ENCODE results near the gene SMIM22. TPM values are rescaled to one million over a fixed set of nuclear protein-coding genes. Genes with fewer than 3 reads are reported as not detected.

Gene SMIM22
- total and polyA plus RNA-seq, 2 of the 8 experiments (the other 6 are each of a cell fraction or from before 2014, with no cell fraction given), result not detected

DNA sequence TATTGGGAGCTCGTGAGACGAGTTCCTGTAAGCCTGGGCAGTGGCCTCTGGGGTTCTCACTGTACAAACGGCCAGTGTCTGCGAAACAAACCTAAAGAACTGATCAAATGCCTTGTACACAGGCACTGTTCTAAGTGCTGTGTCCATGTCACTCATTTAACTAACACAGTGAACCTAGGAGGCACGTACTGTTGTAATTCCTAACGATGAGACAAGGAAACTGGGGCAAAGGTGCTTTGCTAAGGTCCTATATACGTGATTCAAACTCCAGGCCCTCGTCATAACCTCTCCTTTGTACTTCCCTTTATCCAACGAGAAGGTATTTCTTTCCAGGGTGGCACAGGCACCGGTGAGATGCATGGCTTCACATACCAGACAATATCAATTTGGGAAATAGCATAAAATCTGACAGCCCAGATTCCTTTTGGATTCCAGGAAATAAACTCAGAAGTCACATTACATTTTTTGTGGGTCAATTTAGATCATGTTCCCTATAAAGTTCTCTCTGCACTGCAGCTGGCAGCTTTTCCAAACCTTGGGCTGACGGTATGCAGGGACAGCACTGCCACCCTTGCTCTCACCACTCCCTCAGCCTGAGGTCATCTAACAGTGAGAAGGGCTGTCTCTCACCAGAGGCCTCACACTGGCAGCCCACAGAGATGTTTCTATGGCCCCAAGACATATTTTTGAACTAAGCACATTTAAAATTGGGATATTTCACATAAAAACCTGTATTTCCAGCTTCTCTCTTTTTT is 33.6 kb downstream of the SMIM22 start:
- no peak overlapping the region for H2AK5ac ChIP-seq (ENCODE audit: low read depth, low read length)
- H3K23me2 ChIP-seq (ENCODE audit: low read depth, low read length), result no peaks in the 10 kb centered on the region
- H3K56ac ChIP-seq (replicated peaks; ENCODE audit: insufficient read length, low read depth, low read length), result no peak overlapping the region
- no peak overlapping the region for H2BK120ac ChIP-seq (replicated peaks; ENCODE audit: low read depth, low read length)
- H3K4me2 ChIP-seq (ENCODE audit: insufficient read depth in 1 of 2, low read depth in 2 of 2, low read length in 2 of 2), result no peak overlapping the region
- WGBS, 2 experiments (ENCODE audit: extremely low coverage in 1 of 2, insufficient coverage in 1 of 2, insufficient read length in 1 of 2, insufficient replicate concordance in 2 of 2, low coverage in 1 of 2, low lambda C conversion rate in 2 of 2, missing lambda C conversion rate in 1 of 2), result 90% methylated on average over 10 of the region's 11 CpGs; no CpG with 5 or more reads in 1 of the 2 experiments
- no peak overlapping the region for H3K9ac ChIP-seq (replicated peaks in 1 of 4; ENCODE audit: extremely low read depth in 1 of 4, low read depth in 3 of 4, low read length in 3 of 4)
- peaks cover 2 to 4% of the 10 kb centered on the region in 2 experiments for H4K20me1 ChIP-seq (replicated peaks in 1 of 2; ENCODE audit: control insufficient read depth in 1 of 2, insufficient read depth in 2 of 2, low read length in 2 of 2)
- H3K79me1 ChIP-seq (ENCODE audit: low read depth, low read length), result no peaks in the 10 kb centered on the region; the same call in 1 of the 2 replicates
- FAIRE-seq (no peak), DNase-seq (ENCODE audit: low read depth in 1 of 2, low spot score in 2 of 2) (no peak)
- H3K9me3 ChIP-seq (ENCODE audit: insufficient read depth in 2 of 2, low read depth in 1 of 2, low read length in 1 of 2), result no peaks in the 10 kb centered on the region
- H3K36me3 ChIP-seq (ENCODE audit: control insufficient read depth in 2 of 4, insufficient read depth in 4 of 4, low read length in 3 of 4), result peaks cover 32 to 78% (median 65%) of the 10 kb centered on the region in 4 experiments
- no peak overlapping the region for H4K8ac ChIP-seq (ENCODE audit: extremely low read depth, insufficient read depth, low read length)
- no peaks in the 10 kb centered on the region for H3K4me1 ChIP-seq (replicated peaks in 1 of 4; ENCODE audit: control insufficient read depth in 3 of 4, insufficient read depth in 4 of 4, low read length in 3 of 4)
- no peak overlapping the region for H2AFZ ChIP-seq (ENCODE audit: low read length)
- H4K5ac ChIP-seq (ENCODE audit: insufficient read length, low read depth, low read length), result no peak overlapping the region
- H2BK12ac ChIP-seq (ENCODE audit: low read depth, low read length), result no peak overlapping the region
- H3K23ac ChIP-seq (ENCODE audit: insufficient read length), result no peak overlapping the region
- no peak overlapping the region for H3K14ac ChIP-seq (ENCODE audit: insufficient read length)
- no peak overlapping the region for H2BK15ac ChIP-seq (ENCODE audit: low read length)
- CTCF ChIA-PET (ENCODE audit: partially characterized antibody), result interaction anchor here (0.9 kb wide), 1 partner anchor 83 kb away, joined by 3 read pairs; no protein-coding TSS in a partner anchor
- no peak overlapping the region for H2BK20ac ChIP-seq (ENCODE audit: low read length)
- H3K79me2 ChIP-seq (ENCODE audit: control insufficient read depth in 1 of 2, insufficient read depth in 2 of 2, low read length in 2 of 2), result no peaks in the 10 kb centered on the region
- no peak overlapping the region for H4K91ac ChIP-seq (replicated peaks; ENCODE audit: insufficient read length, low read length)
- no peak overlapping the region for H2BK5ac ChIP-seq (ENCODE audit: low read depth, low read length)
- H3K27me3 ChIP-seq (replicated peaks in 1 of 4; ENCODE audit: control insufficient read depth in 3 of 4, extremely low read depth in 1 of 4, insufficient read depth in 3 of 4, low read length in 3 of 4), result no peaks in the 10 kb centered on the region
- H3K4me3 ChIP-seq (ENCODE audit: extremely low read depth in 1 of 4, insufficient read depth in 2 of 4, low read depth in 3 of 4, low read length in 4 of 4), result no peak overlapping the region
- no peak overlapping the region for H3K27ac ChIP-seq (ENCODE audit: low read depth, low read length)
- no peak overlapping the region for H3K18ac ChIP-seq (ENCODE audit: extremely low read depth, low read length)
- H3K4ac ChIP-seq (replicated peaks; ENCODE audit: insufficient read length, low read depth, low read length), result no peak overlapping the region
- POLR2A ChIA-PET (ENCODE audit: partially characterized antibody), result interaction anchor here (1.4 to 1.6 kb wide), 2 partner anchors 10 to 60 kb away, joined by 4 to 5 read pairs; no protein-coding TSS in a partner anchor
- TF ChIP-seq HDAC2 (IDR thresholded peaks at IDR 0.05; ENCODE audit: borderline replicate concordance in 1 of 2, low read depth in 2 of 2, low read length in 2 of 2) (no peak), JUN (IDR thresholded peaks at IDR 0.05; ENCODE audit: low read depth, low read length) (no peak), FOSL1 (IDR thresholded peaks at IDR 0.05; ENCODE audit: insufficient read depth, low read depth, low read length) (no peak), KDM4A (IDR thresholded peaks at IDR 0.05; ENCODE audit: low read depth, low read length, severe bottlenecking) (no peak), TCF12 (IDR thresholded peaks at IDR 0.05; ENCODE audit: low read depth, low read length) (no peak), BRCA1 (IDR thresholded peaks at IDR 0.05; ENCODE audit: low read depth, low read length) (no peak), TBP (IDR thresholded peaks at IDR 0.05; ENCODE audit: low read depth, low read length) (no peak), BACH1 (IDR thresholded peaks at IDR 0.05; ENCODE audit: low read length) (no peak), GTF2F1 (IDR thresholded peaks at IDR 0.05; ENCODE audit: borderline replicate concordance, low read depth, low read length) (no peak), EZH2 (IDR thresholded peaks at IDR 0.05; ENCODE audit: low read depth, low read length, severe bottlenecking) (no peak), BCL11A (IDR thresholded peaks at IDR 0.05; ENCODE audit: low read depth in 2 of 2, low read length in 2 of 2) (no peak), SP1 (IDR thresholded peaks at IDR 0.05; ENCODE audit: low read depth, low read length) (no peak), RFX5 (IDR thresholded peaks at IDR 0.05; ENCODE audit: borderline replicate concordance, low read depth, low read length) (no peak)

Data from H1 (cell line).